HFF-Myc (cell line): Measurements from ENCODE around the gene PREX1.

Source experiments
- DNase-seq: peaks from one replicate; pipeline ENCODE4 v3.0.0-alpha.2; 2011; ENCODE audit warnings: low read depth; ENCODE audit errors: extremely low read depth
- H3K4me3 ChIP-seq: replicated peaks from 2 replicates; pipeline ENCODE4 v1.5.1; 2011; ENCODE audit warnings: low read depth, mild to moderate bottlenecking, control low read depth, low read length
- CTCF ChIP-seq: IDR thresholded peaks from 2 replicates; pipeline ENCODE4 v1.5.1; 2012; ENCODE audit warnings: mild to moderate bottlenecking, low read depth, low read length, control low read depth; ENCODE audit errors: missing control alignments

The PREX1 gene

GRCh38 chr20:48689874-48690571, 137.8 kb downstream of the PREX1 start:
- no peak for DNase-seq
- no peak overlapping the region for H3K4me3 ChIP-seq
- TF ChIP-seq CTCF = no peak

- no peak overlapping the region for H3K4me3 ChIP-seq
- no peak for DNase-seq
- TF ChIP-seq CTCF = no peak
These were observed 138.4 kb downstream of the PREX1 start for GRCh38 chr20:48689388-48689787.

- TF ChIP-seq CTCF = no peak
- no peak for DNase-seq
- no peak overlapping the region for H3K4me3 ChIP-seq
These were observed 139.2 kb downstream of the PREX1 start for GRCh38 chr20:48688579-48688978.

GRCh38 chr20:48687117-48687800, 140.5 kb downstream of the PREX1 start:
- H3K4me3 ChIP-seq = no peak overlapping the region
- TF ChIP-seq CTCF = no peak
- DNase-seq = no peak

- no peak for DNase-seq
- H3K4me3 ChIP-seq = no peak overlapping the region
- TF ChIP-seq CTCF = no peak
These were observed 141.3 kb downstream of the PREX1 start for GRCh38 chr20:48686238-48687116.

- no peak for TF ChIP-seq CTCF
- no peak for DNase-seq
- no peak overlapping the region for H3K4me3 ChIP-seq
These were observed 142.5 kb downstream of the PREX1 start for GRCh38 chr20:48685300-48685699.
